NK-92 (cell line): Measurements from ENCODE around the gene ARL6IP4.

ENCODE experiments used
- DNase-seq: peaks from one replicate; lab custom pipeline; 2025; ENCODE audit not compliant: unreplicated experiment; lab: John Stamatoyannopoulos, UW

ARL6IP4 gene

GRCh38 chr12:122977655-122978392 is 2.7 kb upstream of the ARL6IP4 start:
- DNase-seq, result no peak

GRCh38 chr12:122978507-122978955 is 1.9 kb upstream of the ARL6IP4 start:
- DNase-seq, result no peak

GRCh38 chr12:122979001-122979907 is 1.2 kb upstream of the ARL6IP4 start:
- DNase-seq, result no peak

- DNase-seq, result no peak
These were observed 636 bp upstream of the ARL6IP4 start for GRCh38 chr12:122979908-122980182.

GRCh38 chr12:122981036-122981471 is 573 bp downstream of the ARL6IP4 start:
- no peak for DNase-seq

- no peak for DNase-seq
These were observed 1.4 kb downstream of the ARL6IP4 start for GRCh38 chr12:122981587-122982476.

- DNase-seq, result no peak
These were observed 2.0 kb downstream of the ARL6IP4 start for GRCh38 chr12:122982477-122982815.

- DNase-seq, result no peak
These were observed 2.7 kb downstream of the ARL6IP4 start for GRCh38 chr12:122982963-122983788.

GRCh38 chr12:122983789-122984515 is 3.5 kb downstream of the ARL6IP4 start:
- no peak for DNase-seq

- no peak for DNase-seq
These were observed 4.3 kb downstream of the ARL6IP4 start for GRCh38 chr12:122984612-122985337.

- no peak for DNase-seq
These were observed 5.1 kb downstream of the ARL6IP4 start for GRCh38 chr12:122985338-122986257.

GRCh38 chr12:122986258-122986871 is 5.9 kb downstream of the ARL6IP4 start:
- no peak for DNase-seq

GRCh38 chr12:122987086-122987951 is 6.8 kb downstream of the ARL6IP4 start:
- DNase-seq, result no peak

- DNase-seq, result no peak
These were observed 7.6 kb downstream of the ARL6IP4 start for GRCh38 chr12:122988036-122988435.

- DNase-seq, result no peak
These were observed 8.2 kb downstream of the ARL6IP4 start for GRCh38 chr12:122988612-122989212.

- DNase-seq, result no peak
These were observed 8.9 kb downstream of the ARL6IP4 start for GRCh38 chr12:122989225-122989839.
